Smooth muscle cell (in vitro differentiated cells): ENCODE data around the gene TMEM272. TPM values are rescaled to one million over a fixed set of nuclear protein-coding genes. Genes with fewer than 3 reads are reported as not detected.

Source experiments
- DNase-seq: peaks from one replicate; lab custom pipeline; 2025; ENCODE audit not compliant: unreplicated experiment; lab: John Stamatoyannopoulos, UW
- H2AFZ ChIP-seq: fragments of 200-600 bp; sonication (generic); 2 replicates; pipeline ENCODE4 v1.6.0; 2016; ENCODE audit warnings: antibody characterized with exemption, low read depth, mild to moderate bottlenecking
- H3F3A ChIP-seq: fragments of 200-600 bp; sonication (generic); 2 replicates; pipeline ENCODE4 v1.6.0; 2017; ENCODE audit warnings: antibody characterized with exemption, low read depth
- H3K27ac ChIP-seq: fragments of 200-600 bp; sonication (generic); 2 replicates; pipeline ENCODE4 v1.5.1; 2016; ENCODE audit warnings: low read depth, mild to moderate bottlenecking
- H3K27me3 ChIP-seq: fragments of 200-600 bp; sonication (generic); 2 replicates; pipeline ENCODE4 v1.6.1; 2016; ENCODE audit warnings: low read depth, mild to moderate bottlenecking
- H3K36me3 ChIP-seq: fragments of 200-600 bp; sonication (generic); 2 replicates; pipeline ENCODE4 v1.5.1; 2016; ENCODE audit warnings: low read depth
- H3K4me1 ChIP-seq: fragments of 200-600 bp; sonication (generic); 2 replicates; pipeline ENCODE4 v1.5.1; 2016; ENCODE audit warnings: low read depth
- H3K4me2 ChIP-seq: fragments of 200-600 bp; sonication (generic); 2 replicates; pipeline ENCODE4 v1.6.0; 2016; ENCODE audit warnings: mild to moderate bottlenecking
- H3K4me3 ChIP-seq: fragments of 200-600 bp; sonication (generic); 2 replicates; pipeline ENCODE4 v1.5.1; 2016; ENCODE audit warnings: mild to moderate bottlenecking
- H3K79me2 ChIP-seq: fragments of 200-600 bp; sonication (generic); 2 replicates; pipeline ENCODE4 v1.6.0; 2016; ENCODE audit warnings: low read depth, mild to moderate bottlenecking
- H3K9ac ChIP-seq: fragments of 200-600 bp; sonication (generic); 2 replicates; pipeline ENCODE4 v1.6.0; 2016; ENCODE audit warnings: low read depth
- H3K9me3 ChIP-seq: fragments of 200-600 bp; sonication (generic); replicated peaks from 2 replicates; pipeline ENCODE4 v1.5.1; 2016; ENCODE audit warnings: low read depth
- H4K20me1 ChIP-seq: fragments of 200-600 bp; sonication (generic); 2 replicates; pipeline ENCODE4 v1.6.0; 2016; ENCODE audit warnings: low read depth
- whole genome bisulfite sequencing: methylation state at CpG from one replicate; pipeline ENCODE4 v1.1.7; 2016; ENCODE audit warnings: low lambda C conversion rate; 5-methylcytosine and 5-hydroxymethylcytosine counted together
- polyA plus RNA-seq: library from polyadenylated mRNA; unstranded; fragments of >200 nt; fragmentation: Nextera tagmentation; extraction: Ambion mirVana; gene quantifications from 2 replicates; pipeline ENCODE4 v1.2.1, GENCODE V29; 2016
- total RNA-seq: library from RNA; depleted of rRNA; stranded (reverse); fragments of >200 nt; gene quantifications from 2 replicates; pipeline ENCODE4 v1.2.3, GENCODE V29; 2014
- TF ChIP-seq, protein P1 (sequence below): fragments of 200-600 bp; sonication (generic); IDR thresholded peaks from 2 replicates; pipeline ENCODE4 v1.5.1; 2017; ENCODE audit warnings: borderline replicate concordance, mild to moderate bottlenecking, antibody characterized with exemption; ENCODE audit not compliant: insufficient read depth, poor library complexity, severe bottlenecking

The TMEM272 gene
- total and polyA plus RNA-seq, 2 experiments from 2014 or later: 0.18 to 0.26 TPM

GRCh38 chr13:51822106-51822815 lies 22.7 kb downstream of the TMEM272 start:
- Histone ChIP-seq H3F3A (no peaks in the 10 kb centered on the region), H3K9ac (no peak overlapping the region), H2AFZ (no peak overlapping the region), H3K4me3 (no peak overlapping the region), H4K20me1 (no peaks in the 10 kb centered on the region), H3K4me1 (no peaks in the 10 kb centered on the region), H3K27me3 (no peaks in the 10 kb centered on the region), H3K36me3 (no peaks in the 10 kb centered on the region), H3K4me2 (no peak overlapping the region), H3K27ac (no peak overlapping the region), H3K9me3 (no peaks in the 10 kb centered on the region), H3K79me2 (no peaks in the 10 kb centered on the region)
- TF ChIP-seq, protein P1, sequence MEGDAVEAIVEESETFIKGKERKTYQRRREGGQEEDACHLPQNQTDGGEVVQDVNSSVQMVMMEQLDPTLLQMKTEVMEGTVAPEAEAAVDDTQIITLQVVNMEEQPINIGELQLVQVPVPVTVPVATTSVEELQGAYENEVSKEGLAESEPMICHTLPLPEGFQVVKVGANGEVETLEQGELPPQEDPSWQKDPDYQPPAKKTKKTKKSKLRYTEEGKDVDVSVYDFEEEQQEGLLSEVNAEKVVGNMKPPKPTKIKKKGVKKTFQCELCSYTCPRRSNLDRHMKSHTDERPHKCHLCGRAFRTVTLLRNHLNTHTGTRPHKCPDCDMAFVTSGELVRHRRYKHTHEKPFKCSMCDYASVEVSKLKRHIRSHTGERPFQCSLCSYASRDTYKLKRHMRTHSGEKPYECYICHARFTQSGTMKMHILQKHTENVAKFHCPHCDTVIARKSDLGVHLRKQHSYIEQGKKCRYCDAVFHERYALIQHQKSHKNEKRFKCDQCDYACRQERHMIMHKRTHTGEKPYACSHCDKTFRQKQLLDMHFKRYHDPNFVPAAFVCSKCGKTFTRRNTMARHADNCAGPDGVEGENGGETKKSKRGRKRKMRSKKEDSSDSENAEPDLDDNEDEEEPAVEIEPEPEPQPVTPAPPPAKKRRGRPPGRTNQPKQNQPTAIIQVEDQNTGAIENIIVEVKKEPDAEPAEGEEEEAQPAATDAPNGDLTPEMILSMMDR: no peak
- WGBS: 93% methylated on average over 13 of the region's 13 CpGs
- DNase-seq: no peak

DNA sequence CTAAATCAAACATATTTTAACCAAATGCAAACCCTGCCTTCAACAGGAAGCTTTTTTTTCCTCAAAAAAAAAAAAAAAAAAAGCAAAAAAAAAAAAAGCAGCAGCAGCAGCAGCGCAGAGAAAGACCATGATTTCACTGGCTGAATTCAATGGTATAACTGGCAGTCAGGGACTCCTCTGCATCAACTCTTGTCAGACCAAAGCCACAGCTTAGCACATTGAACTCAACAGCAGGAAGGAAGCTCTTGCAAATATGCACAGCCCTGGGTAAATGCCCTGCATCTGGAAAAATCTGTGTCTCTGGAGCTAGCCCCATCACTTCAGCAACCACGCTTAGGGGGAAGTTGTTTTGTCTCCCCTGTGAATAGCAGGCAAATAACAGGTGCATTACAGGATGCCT lies 23.4 kb downstream of the TMEM272 start:
- H3K9me3 ChIP-seq: no peaks in the 10 kb centered on the region
- TF ChIP-seq, protein P1: no peak
- no peak overlapping the region for H3K9ac ChIP-seq
- 92% methylated on average over 2 of the region's 2 CpGs for WGBS
- H3K4me3 ChIP-seq: no peak overlapping the region
- no peak overlapping the region for H2AFZ ChIP-seq
- H3F3A ChIP-seq: no peaks in the 10 kb centered on the region
- no peak for DNase-seq
- H3K79me2 ChIP-seq: no peaks in the 10 kb centered on the region
- no peaks in the 10 kb centered on the region for H3K36me3 ChIP-seq
- no peaks in the 10 kb centered on the region for H3K27me3 ChIP-seq
- H3K27ac ChIP-seq: no peak overlapping the region
- no peaks in the 10 kb centered on the region for H4K20me1 ChIP-seq
- no peaks in the 10 kb centered on the region for H3K4me1 ChIP-seq
- H3K4me2 ChIP-seq: no peak overlapping the region

GRCh38 chr13:51820016-51820597 lies 24.9 kb downstream of the TMEM272 start:
- Histone ChIP-seq H4K20me1 (no peaks in the 10 kb centered on the region), H3F3A (no peaks in the 10 kb centered on the region), H3K36me3 (no peaks in the 10 kb centered on the region), H3K9me3 (no peaks in the 10 kb centered on the region), H3K9ac (no peak overlapping the region), H3K27ac (no peak overlapping the region), H3K79me2 (no peaks in the 10 kb centered on the region), H3K4me2 (no peak overlapping the region), H3K27me3 (no peaks in the 10 kb centered on the region), H2AFZ (no peak overlapping the region), H3K4me1 (no peaks in the 10 kb centered on the region), H3K4me3 (no peak overlapping the region)
- 92% methylated on average over 4 of the region's 4 CpGs for WGBS
- no peak for DNase-seq
- TF ChIP-seq, protein P1: no peak
